ENCODE results near the gene SLFN11.

Gene SLFN11

DNA sequence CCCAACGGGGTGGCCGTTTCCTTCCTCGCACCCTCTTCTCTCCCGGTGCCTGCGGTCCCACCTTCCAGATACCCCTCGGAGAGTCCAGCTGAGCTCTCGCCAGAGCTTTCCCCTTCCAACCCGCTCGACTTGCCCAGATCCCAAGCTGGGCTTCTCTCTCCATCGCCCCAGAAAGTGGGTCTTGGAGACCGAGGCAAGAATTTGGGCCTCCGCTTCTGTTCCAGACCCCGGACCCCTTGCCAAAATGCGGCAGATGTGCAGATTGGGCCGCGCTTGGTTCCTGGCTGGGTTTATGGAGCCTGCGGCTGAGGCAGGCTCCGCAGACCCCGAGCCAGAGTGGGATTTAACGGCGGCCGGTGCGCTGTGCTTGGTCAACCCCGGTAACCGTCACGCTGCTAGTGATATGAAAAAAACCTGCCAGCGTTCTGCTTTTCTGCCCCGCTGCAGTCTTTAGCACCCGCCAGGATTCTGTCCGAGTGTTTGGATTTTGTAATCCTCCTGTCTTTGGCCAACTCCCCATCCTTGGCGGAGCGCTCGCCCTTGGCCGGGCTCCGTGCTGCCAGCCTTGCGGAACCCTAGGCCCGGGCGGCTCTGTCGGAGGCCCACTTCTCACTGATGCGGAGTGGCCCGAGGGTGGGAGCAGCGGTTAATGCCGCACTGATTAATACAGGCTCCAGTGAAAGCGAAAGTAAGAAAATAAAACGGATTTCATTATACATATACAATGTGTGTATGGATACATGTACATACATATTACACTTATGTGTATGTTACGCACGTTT lies 754 bp upstream of the SLFN11 start:
- DNase-seq (peak; percentile 62 to 71), ATAC-seq (peak; percentile 81)
- H3K4me3 Mint-ChIP-seq, result peak overlapping the region; percentile 92 to 97
- H3K27me3 Mint-ChIP-seq, result no peaks in the 10 kb centered on the region
- peak overlapping the region; percentile 95 to 98 for H3K27ac Mint-ChIP-seq
- peaks cover 23% of the 10 kb centered on the region in 2 donors for H3K9me3 Mint-ChIP-seq
- H3K4me1 Mint-ChIP-seq, result peaks cover 52% of the 10 kb centered on the region

DNA sequence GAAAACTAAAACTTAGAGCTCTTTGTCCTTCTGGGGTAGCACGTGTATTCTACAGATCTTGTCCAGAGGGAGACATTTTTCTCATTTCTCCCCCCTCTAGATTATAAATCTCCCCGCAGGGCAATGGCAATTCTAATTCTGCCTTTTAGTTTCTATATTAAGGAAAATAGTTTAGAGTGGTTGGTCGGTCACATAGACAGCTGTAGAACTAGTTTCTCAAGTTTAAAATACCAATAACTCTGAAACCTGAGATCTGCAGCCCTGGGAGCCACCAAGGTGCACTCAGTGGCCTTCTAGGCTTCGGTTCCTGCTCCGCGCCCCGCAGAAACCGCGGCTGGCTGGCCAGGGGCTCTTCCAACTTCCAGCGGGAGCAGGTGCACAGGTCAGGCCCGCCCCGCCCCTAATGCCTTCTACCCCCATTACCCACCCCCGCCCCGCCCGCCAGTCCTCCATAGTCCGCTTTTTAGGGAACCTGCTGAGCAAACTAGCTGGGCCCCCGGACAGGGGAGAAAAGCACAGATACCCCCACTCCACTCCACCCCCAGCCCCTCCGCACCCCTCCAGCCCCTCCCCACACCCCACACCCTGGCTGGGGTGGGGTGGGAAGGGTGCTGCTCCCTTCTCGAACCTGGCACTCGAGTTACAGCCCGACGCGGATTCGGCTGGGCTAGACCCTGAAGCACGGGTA lies 431 bp downstream of the SLFN11 start:
- peak; percentile 17 to 26 for DNase-seq
- peaks cover 23% of the 10 kb centered on the region in 2 donors for H3K9me3 Mint-ChIP-seq
- ATAC-seq, result peak; percentile 60
- H3K4me3 Mint-ChIP-seq, result peak overlapping the region; percentile 92 to 97
- no peaks in the 10 kb centered on the region for H3K27me3 Mint-ChIP-seq
- H3K27ac Mint-ChIP-seq, result peak overlapping the region; percentile 95 to 98
- H3K4me1 Mint-ChIP-seq, result peaks cover 64% of the 10 kb centered on the region

DNA sequence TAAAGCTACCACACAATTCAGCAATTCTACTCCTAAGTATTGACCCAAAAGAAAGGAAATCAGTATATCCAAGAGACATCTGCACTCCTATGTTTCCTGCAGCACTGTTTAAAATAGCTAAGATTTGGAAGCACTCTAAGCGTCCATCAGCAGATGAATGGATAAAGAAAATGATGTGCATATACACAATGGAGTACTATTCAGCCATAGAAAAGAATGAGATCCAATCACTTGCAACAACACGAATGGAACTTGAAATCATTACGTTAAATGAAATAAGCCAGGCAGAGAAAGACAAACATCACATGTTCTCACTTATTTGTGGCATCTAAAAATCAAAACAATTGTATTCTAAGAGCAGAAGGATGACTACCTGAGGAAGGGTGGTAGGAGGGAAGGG lies 1.5 kb downstream of the SLFN11 start:
- peaks cover 23% of the 10 kb centered on the region in 2 donors for H3K9me3 Mint-ChIP-seq
- peak overlapping the region; percentile 49 to 92 for H3K4me3 Mint-ChIP-seq
- no peak overlapping the region for H3K27ac Mint-ChIP-seq
- ATAC-seq, result no peak
- H3K27me3 Mint-ChIP-seq, result no peaks in the 10 kb centered on the region
- peaks cover 63% of the 10 kb centered on the region for H3K4me1 Mint-ChIP-seq
- DNase-seq, result no peak

DNA sequence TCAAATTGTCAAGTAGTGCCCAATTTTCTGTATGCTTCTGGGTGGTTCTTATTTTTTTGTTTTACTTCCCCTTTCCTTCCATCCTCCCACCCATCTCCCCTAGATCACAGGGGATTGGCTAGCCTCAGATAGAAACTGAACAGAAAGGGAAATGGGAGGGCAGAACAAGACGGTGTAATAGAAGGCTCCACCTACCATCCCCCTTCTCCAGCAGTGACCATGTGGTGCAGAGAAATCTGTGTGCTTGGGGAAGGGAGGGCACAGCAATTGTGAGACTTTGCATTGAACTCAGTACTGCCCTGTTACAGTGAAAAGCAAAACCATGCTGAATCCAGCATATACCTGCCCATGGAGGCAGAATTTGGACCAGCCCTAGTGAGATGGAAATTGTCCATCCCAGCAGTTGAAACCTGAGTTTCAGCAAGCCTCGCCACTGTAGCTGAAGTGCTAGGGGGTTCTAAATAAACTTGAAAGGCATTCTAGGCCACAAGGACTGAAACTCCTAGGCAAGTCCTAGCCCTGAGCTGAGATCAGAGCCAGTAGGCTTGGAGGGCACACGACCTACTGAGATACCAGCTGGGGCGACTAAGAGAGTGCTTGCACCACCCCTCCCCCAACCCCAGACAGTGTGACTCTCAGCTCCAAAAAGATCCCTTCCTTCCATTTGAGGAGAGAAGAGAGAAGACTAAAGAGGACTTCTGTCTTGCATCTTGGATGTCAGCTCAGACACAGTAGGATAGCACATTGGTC lies 5.2 kb downstream of the SLFN11 start:
- Mint-ChIP-seq H3K9me3 (peaks cover 23% of the 10 kb centered on the region in 2 donors), H3K4me1 (peaks cover 56% of the 10 kb centered on the region), H3K27ac (no peak overlapping the region), H3K27me3 (no peaks in the 10 kb centered on the region), H3K4me3 (peak overlapping the region; percentile 13 to 33)
- ATAC-seq (peak; percentile 91), DNase-seq (no peak)

DNA sequence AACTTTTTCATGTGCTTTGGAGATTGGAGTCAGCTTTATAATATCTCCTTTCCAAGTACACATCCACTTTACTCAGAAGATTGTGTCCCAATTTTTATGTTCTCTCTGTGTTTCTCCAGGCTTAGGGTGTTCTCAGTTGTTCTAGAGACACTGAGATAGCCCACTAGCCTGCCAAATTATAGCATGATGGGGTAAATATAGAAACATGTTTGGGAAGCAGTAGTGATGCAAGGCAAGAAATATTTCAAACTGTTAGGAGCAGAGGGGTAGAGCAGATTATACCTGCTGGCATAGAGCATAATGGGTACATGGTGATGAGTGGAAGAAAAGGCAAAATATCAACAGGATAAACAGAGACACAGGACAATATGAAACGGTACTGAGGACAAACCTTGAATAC lies 12.4 kb downstream of the SLFN11 start:
- Mint-ChIP-seq H3K27me3 (no peaks in the 10 kb centered on the region), H3K9me3 (no peaks in the 10 kb centered on the region), H3K27ac (no peak overlapping the region), H3K4me3 (no peak overlapping the region), H3K4me1 (peaks cover 32% of the 10 kb centered on the region)
- no peak for DNase-seq
- no peak for ATAC-seq

DNA sequence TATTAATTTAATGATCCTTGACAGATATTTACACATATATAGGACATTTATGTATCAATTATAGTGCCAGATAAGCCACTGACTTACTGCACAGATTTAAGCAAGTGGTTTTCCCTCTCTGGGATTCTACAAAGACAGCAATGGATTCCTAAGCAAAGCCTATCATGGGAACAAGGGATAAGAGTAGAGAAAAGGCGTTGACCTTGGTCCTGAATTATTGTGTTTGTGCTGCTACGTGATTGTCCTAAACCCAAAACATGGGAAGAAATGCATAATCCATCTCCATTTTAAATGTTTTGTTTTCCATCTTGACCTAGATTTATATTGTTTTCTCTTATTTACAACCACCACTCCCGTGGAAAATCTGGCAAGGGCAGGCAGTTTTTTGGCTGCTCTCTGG lies 14.0 kb downstream of the SLFN11 start:
- H3K9me3 Mint-ChIP-seq, result no peaks in the 10 kb centered on the region
- H3K4me3 Mint-ChIP-seq, result no peak overlapping the region
- H3K27me3 Mint-ChIP-seq, result no peaks in the 10 kb centered on the region
- DNase-seq, result no peak
- no peak overlapping the region for H3K27ac Mint-ChIP-seq
- no peak for ATAC-seq
- peaks cover 32% of the 10 kb centered on the region for H3K4me1 Mint-ChIP-seq

DNA sequence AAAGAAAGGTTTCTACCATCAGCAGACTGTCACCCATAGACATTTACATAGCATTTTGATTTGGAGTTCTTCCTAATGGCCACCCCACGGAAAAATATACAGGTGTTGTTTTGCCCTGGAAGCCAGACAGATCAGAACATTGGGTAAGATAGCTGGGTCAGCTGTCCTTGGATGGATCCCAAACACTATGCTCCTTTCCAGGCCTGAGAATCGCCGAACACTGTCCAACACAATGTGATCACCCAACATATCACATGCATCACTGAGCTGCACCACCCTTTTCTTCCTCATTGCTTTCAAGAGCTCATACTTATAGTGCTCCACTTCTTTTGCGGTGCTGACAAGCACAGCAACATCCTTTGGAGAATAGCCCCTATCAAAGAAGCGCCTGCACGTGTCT lies 21.1 kb downstream of the SLFN11 start:
- H3K27ac Mint-ChIP-seq, result no peak overlapping the region
- H3K27me3 Mint-ChIP-seq, result no peaks in the 10 kb centered on the region
- H3K9me3 Mint-ChIP-seq, result no peaks in the 10 kb centered on the region
- DNase-seq (no peak), ATAC-seq (no peak)
- no peak overlapping the region for H3K4me3 Mint-ChIP-seq
- no peaks in the 10 kb centered on the region for H3K4me1 Mint-ChIP-seq

DNA sequence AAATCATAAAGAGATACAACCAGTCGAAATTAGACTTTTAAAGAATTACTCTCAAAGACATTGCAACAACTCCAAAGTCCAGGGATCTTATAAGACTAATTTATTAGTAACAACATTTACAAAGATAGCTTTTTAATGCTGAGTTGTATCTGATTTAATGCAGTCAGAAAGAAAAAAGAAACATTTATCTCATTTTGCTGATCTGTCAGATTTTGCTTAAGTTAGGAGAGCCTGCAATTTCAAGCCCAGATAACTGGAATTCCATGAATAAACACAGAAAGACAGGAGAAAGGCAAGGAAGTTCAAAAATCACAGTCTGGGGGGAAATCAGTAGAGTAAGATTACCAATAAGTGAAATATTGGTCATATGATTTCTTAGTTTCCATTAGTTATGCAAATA lies 22.9 kb downstream of the SLFN11 start:
- Mint-ChIP-seq H3K27me3 (peaks cover 10% of the 10 kb centered on the region), H3K4me3 (no peak overlapping the region), H3K27ac (no peak overlapping the region), H3K9me3 (no peaks in the 10 kb centered on the region), H3K4me1 (peaks cover 15% of the 10 kb centered on the region)
- DNase-seq, result no peak
- ATAC-seq, result no peak

DNA sequence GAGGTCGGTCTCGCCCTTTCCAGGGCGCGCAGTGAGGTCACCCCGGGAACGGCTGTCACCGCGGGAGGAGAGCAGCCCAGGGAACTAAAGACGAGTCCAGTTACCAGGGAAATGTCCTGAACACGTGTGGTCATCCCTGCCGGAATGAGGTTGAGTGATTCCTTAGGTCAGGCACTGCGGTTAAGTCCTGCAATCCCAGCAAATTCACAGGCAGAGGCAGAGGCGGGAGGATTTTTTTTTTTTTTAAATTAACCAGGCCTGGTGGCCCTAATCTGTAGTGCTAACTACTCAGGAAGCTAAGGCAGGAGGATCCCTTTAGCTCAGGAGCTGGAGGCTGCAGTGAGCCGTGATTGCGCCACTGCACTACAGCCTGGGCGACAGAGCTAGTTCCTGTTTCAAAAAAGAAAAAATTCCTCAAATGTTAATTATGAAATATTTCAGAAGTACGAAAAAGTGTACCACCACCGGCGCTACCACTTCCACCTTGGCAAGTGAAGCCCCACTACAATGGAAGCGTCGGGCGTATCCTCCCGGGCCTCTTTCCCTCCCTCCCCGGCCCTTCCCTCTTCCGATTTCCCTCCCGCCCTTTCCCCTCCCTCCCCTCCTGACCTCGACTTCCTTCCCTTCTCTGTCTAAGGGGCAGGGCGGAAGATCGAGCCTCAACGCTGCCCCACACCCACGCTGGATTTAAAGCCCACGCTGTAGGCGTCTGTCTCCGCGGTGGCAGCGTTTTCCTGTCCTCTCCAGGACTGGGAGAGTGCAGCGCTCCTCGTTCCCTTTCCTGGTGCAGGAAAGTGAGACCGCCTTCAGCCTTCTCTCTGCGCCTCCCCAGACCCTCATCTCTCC lies 27.3 kb downstream of the SLFN11 start:
- peaks cover 42% of the 10 kb centered on the region for H3K4me1 Mint-ChIP-seq
- peak overlapping the region; percentile 52 to 78 for H3K27ac Mint-ChIP-seq
- H3K4me3 Mint-ChIP-seq, result peak overlapping the region; percentile 90 to 94
- H3K27me3 Mint-ChIP-seq, result peaks cover 33% of the 10 kb centered on the region
- ATAC-seq (peak; percentile 73), DNase-seq (no peak)
- peaks cover 7 to 9% of the 10 kb centered on the region in 2 donors for H3K9me3 Mint-ChIP-seq

DNA sequence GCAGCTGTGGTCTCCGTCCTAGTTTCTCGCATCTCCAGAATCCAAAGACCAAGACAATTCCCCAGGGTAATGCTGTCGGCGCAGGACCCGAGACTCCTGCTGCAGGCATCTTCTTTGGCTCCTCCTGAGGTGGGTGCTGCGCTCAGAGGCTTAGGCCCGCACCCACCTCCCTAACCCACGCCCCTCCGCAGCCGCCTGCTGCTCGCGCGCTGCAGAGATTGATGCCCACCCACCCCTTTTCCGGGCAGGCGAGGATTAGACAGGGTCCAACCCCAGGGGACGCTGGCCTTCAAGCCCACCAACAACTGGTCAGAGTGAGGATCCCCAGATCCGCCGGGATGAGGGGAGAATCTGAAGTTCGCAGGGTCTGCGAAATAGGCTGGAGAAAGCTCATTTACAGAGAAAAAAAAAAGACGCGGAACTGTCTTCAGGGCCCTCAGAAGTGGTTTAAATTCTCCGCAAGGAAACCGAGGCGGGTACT lies 27.9 kb downstream of the SLFN11 start:
- Mint-ChIP-seq H3K27me3 (peaks cover 33% of the 10 kb centered on the region), H3K27ac (peak overlapping the region in 1 of 2 donors; percentile 78), H3K4me3 (peak overlapping the region; percentile 90 to 94), H3K4me1 (peaks cover 42% of the 10 kb centered on the region), H3K9me3 (peaks cover 9% of the 10 kb centered on the region in 2 donors)
- peak; percentile 74 for ATAC-seq
- no peak for DNase-seq

DNA sequence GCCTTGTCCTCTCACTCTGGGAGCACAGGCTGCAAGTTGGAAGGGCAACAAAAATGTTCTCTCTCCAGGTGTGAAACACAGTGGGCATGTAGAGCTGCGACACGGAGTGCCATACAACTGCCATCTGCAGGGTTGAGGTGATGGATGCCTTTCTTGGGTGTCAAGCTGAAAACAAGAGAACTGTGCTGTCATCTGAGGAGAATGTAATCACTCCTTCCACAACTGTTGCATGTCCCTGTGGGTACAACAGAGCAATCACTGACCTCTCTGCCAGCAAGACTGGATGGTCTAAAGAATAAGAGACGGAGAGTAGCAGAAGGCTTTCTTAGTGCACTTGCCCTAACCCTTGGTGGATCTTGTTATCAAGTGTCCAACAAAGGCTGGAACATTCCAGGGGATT lies 29.2 kb downstream of the SLFN11 start:
- peaks cover 33% of the 10 kb centered on the region for H3K27me3 Mint-ChIP-seq
- H3K4me3 Mint-ChIP-seq, result peak overlapping the region in 1 of 2 donors; percentile 12
- peaks cover 42% of the 10 kb centered on the region for H3K4me1 Mint-ChIP-seq
- ATAC-seq (no peak), DNase-seq (no peak)
- peaks cover 9 to 12% of the 10 kb centered on the region in 2 donors for H3K9me3 Mint-ChIP-seq
- no peak overlapping the region for H3K27ac Mint-ChIP-seq

DNA sequence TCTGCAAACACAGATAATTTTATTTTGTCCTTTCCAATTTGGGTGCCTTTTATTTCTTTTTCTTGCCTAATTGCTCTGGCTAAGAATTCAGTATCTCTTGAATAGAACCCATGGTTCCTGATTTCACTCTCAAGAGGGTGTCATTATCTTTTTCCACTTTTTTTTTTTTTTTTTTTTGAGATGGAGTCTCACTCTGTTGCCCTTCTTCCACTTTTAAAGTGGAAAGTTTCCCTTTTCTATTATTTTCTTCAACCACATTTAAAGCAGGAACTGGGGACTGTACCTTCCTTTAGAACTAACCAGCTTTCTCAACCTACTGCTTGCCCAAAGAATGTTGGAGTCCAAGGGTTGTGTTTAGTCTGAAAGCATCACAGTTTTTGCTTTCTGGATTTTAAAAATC lies 31.1 kb downstream of the SLFN11 start:
- peaks cover 42% of the 10 kb centered on the region for H3K4me1 Mint-ChIP-seq
- peaks cover 33% of the 10 kb centered on the region for H3K27me3 Mint-ChIP-seq
- DNase-seq (no peak), ATAC-seq (no peak)
- H3K9me3 Mint-ChIP-seq, result peaks cover 9 to 12% of the 10 kb centered on the region in 2 donors
- H3K27ac Mint-ChIP-seq, result peak overlapping the region in 1 of 2 donors; percentile 15
- peak overlapping the region; percentile 29 to 63 for H3K4me3 Mint-ChIP-seq

DNA sequence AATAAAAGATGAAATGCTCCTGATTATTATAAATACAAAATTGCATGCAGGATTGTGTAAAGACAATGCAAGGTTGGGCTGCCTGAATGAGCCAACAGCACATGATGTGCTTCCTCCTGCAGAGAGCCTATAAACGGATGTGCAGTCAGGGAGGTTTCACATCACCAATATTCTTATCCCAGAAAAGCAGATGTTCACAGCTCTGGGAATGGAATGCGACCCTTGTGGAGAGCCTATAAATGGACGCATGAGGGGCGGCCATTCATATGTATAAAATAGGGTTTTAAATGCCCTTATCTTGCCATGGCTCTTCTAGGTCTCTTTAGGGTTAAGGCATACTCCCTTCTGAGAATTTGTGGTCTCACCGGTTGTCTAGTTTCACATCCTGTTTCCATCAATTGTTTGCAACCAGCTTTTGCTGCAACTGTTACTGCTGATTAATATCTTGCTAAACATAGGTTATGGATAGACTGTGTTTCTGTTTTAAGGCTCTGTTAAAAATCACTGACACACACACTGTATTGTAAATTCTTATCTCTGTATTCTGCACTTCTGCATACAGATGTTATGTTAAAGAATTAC lies 31.9 kb downstream of the SLFN11 start:
- Mint-ChIP-seq H3K27ac (peak overlapping the region in 1 of 2 donors; percentile 18), H3K4me1 (peaks cover 37% of the 10 kb centered on the region), H3K9me3 (peaks cover 9 to 12% of the 10 kb centered on the region in 2 donors), H3K4me3 (peak overlapping the region; percentile 44 to 63), H3K27me3 (peaks cover 29% of the 10 kb centered on the region)
- ATAC-seq (no peak), DNase-seq (peak; percentile 29 to 45)

DNA sequence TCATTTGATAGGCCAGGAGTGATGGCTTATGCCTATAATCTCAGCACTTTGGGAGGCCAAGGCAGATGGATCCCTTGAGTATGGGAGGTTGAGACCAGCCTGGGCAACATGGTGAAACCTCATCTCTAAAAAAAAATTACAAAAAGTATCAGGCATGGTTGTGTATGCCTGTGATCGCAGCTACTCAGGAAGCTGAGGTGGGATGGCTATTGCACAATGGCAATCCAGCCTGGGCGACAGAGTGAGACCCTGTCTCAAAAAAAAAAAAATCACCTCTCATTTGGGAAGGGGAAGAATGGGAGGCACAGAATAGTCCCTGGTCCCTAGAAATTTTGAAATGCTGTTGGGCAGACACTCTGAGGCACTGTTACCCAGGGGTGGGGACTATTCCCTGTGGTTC lies 35.2 kb downstream of the SLFN11 start:
- Mint-ChIP-seq H3K4me3 (no peak overlapping the region), H3K4me1 (peaks cover 19% of the 10 kb centered on the region), H3K27ac (no peak overlapping the region)

More for the DNA sequence above, 35.2 kb downstream of the SLFN11 start:
- H3K27me3 Mint-ChIP-seq, result peaks cover under 1% of the 10 kb centered on the region
- peaks cover 8 to 9% of the 10 kb centered on the region in 2 donors for H3K9me3 Mint-ChIP-seq
- no peak for ATAC-seq
- DNase-seq, result no peak
